ENCODE data around the gene SPANXN4. TPM values are rescaled to one million over a fixed set of nuclear protein-coding genes. Genes with fewer than 3 reads are reported as not detected.

The SPANXN4 gene
- total RNA-seq: not detected in 2 replicates

GRCh38 chrX:143025628-143026027 is at the start of gene SPANXN4:
SPANXN4 (plus strand) TSS chrX:143025928; CDS start chrX:143026015, 87 bp downstream.

